ENCODE data around the gene PTH. TPM values are rescaled to one million over a fixed set of nuclear protein-coding genes. Genes with fewer than 3 reads are reported as not detected.
A peak's percentile ranks its signal among the peaks of the same experiment; 100 is the strongest.

Gene PTH
- total RNA-seq, 2 donors from 2014 or later: not detected

DNA sequence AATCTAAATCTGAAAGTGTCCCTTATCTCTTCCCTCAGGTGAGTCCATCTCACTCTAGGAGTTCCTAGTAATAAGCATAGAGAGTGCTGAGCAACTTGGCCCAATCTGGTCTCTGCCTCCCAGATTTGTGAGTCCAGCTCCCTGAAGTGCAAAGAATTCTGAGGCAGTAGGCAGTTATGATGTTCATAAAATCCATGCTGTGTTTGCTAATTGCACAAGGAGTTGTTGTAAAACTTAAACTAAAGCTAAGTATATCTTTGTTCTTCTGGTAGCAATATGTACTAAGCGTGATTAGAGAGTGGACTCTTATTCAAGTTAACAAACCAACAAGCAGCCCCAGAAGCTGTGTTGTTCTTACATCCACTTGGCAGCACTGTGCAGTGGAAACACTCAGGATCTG, 7.6 kb upstream of the PTH start:
- Histone ChIP-seq H3K4me1 (ENCODE audit: control insufficient read depth in 1 of 2, low read depth in 2 of 2) (no peaks in the 10 kb centered on the region), H3K36me3 (no peaks in the 10 kb centered on the region), H3K27ac (no peak overlapping the region), H3K9me3 (no peaks in the 10 kb centered on the region), H3K27me3 (replicated peaks; ENCODE audit: insufficient read depth) (no peaks in the 10 kb centered on the region), H3K4me3 (no peak overlapping the region)
- TF ChIP-seq, protein P1, sequence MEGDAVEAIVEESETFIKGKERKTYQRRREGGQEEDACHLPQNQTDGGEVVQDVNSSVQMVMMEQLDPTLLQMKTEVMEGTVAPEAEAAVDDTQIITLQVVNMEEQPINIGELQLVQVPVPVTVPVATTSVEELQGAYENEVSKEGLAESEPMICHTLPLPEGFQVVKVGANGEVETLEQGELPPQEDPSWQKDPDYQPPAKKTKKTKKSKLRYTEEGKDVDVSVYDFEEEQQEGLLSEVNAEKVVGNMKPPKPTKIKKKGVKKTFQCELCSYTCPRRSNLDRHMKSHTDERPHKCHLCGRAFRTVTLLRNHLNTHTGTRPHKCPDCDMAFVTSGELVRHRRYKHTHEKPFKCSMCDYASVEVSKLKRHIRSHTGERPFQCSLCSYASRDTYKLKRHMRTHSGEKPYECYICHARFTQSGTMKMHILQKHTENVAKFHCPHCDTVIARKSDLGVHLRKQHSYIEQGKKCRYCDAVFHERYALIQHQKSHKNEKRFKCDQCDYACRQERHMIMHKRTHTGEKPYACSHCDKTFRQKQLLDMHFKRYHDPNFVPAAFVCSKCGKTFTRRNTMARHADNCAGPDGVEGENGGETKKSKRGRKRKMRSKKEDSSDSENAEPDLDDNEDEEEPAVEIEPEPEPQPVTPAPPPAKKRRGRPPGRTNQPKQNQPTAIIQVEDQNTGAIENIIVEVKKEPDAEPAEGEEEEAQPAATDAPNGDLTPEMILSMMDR (IDR thresholded peaks at IDR 0.05): no peak
- ATAC-seq (ENCODE audit: insufficient number of reproducible peaks, low FRiP score, low read depth) (no peak), DNase-seq (ENCODE audit: low spot score) (no peak)

DNA sequence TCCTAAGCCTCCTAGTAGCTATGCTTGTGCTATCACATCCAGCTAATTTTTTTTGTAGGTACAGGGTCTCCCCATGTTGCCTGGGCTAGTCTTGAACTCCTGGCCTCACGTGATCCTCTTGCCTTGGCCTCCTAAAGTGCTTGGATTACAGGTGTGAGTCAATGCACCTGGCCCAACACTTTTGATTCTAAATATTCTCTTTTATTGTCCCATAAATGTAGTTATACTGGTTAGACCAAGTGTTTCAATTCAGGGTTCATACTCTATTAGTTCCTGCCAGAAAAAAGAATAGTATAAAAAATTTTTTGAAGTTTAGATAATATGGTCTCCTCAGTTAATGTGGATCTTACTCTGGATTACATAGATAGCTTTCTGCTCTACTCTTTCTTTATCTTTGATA, 6.7 kb upstream of the PTH start:
- Histone ChIP-seq H3K27ac (no peak overlapping the region), H3K4me1 (ENCODE audit: control insufficient read depth in 1 of 2, low read depth in 2 of 2) (no peaks in the 10 kb centered on the region), H3K9me3 (no peaks in the 10 kb centered on the region), H3K36me3 (no peaks in the 10 kb centered on the region), H3K4me3 (no peak overlapping the region), H3K27me3 (replicated peaks; ENCODE audit: insufficient read depth) (no peaks in the 10 kb centered on the region)
- DNase-seq (ENCODE audit: low spot score): no peak
- no peak for ATAC-seq (ENCODE audit: insufficient number of reproducible peaks, low FRiP score, low read depth)
- TF ChIP-seq, protein P1 (IDR thresholded peaks at IDR 0.05): no peak

DNA sequence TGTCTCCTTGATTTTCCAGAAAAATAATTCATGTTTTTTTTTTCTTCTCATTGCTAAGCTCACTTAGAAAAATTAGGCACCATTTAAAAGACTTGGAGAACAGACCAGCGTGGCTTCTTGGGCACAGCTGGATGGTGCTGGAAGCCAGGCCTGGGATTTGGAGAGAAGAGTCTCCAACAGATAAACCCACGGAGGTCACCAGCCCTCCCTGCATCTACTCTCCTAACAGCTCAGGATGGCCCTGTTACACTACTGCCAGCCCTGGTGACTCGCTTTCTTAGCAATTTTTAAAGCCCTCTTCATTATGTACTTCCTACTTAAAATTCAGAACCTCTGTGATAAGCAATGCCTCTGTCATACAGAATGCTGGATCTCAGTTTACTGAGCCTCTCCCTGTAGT, 1.7 kb downstream of the PTH start:
- no peaks in the 10 kb centered on the region for H3K9me3 ChIP-seq
- TF ChIP-seq, protein P1 (IDR thresholded peaks at IDR 0.05): no peak
- H3K4me1 ChIP-seq (ENCODE audit: control insufficient read depth in 1 of 2, low read depth in 2 of 2): no peaks in the 10 kb centered on the region
- H3K36me3 ChIP-seq: no peaks in the 10 kb centered on the region
- ATAC-seq (ENCODE audit: insufficient number of reproducible peaks, low FRiP score, low read depth) (no peak), DNase-seq (ENCODE audit: low spot score) (no peak)
- no peak overlapping the region for H3K27ac ChIP-seq
- H3K27me3 ChIP-seq (replicated peaks; ENCODE audit: insufficient read depth): no peaks in the 10 kb centered on the region
- H3K4me3 ChIP-seq: no peak overlapping the region

- Histone ChIP-seq H3K27ac (no peak overlapping the region), H3K4me3 (no peak overlapping the region), H3K36me3 (no peaks in the 10 kb centered on the region), H3K4me1 (ENCODE audit: control insufficient read depth in 1 of 2, low read depth in 2 of 2) (no peaks in the 10 kb centered on the region), H3K9me3 (no peaks in the 10 kb centered on the region), H3K27me3 (replicated peaks; ENCODE audit: insufficient read depth) (no peaks in the 10 kb centered on the region)
- ATAC-seq (ENCODE audit: insufficient number of reproducible peaks, low FRiP score, low read depth) (no peak), DNase-seq (ENCODE audit: low spot score) (no peak)
- TF ChIP-seq, protein P1 (IDR thresholded peaks at IDR 0.05): no peak
Observed at GRCh38 chr11:13487661-13488030, 8.2 kb downstream of the PTH start.

DNA sequence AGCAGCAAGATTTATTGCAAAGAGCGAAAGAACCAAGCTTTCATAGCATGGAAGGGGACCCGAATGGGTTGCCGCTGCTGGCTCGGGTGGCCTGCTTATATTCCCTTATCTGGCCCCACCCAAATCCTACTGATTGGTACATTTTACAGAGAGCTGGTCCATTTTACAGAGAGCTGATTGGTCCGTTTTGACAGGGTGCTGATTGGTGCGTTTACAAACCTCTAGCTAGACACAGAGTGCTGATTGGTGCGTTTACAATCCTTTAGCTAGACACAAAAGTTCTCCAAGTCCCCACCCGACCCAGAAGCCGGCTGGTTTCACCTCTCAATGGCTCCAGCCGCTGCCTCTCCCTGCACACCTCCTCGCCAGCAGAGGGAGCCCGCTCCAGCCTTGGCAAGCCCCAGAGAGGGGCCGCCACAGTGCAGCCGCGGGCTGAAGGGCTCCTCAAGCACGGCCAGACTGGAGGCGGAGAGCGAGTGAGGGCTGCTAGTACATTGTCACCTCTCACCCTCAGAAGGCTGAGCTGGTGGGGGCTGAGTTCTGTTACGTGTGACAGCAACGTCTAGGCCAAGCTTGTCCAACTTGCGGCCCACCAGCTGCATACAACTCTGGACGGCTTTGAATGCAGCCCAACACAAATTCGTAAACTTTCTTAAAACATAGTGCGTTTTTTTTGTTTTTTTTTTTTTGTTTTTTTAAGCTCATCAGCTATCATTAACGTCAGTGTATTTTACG, 8.7 kb downstream of the PTH start:
- ATAC-seq (ENCODE audit: insufficient number of reproducible peaks, low FRiP score, low read depth): no peak
- H3K4me3 ChIP-seq: peak overlapping the region; percentile 45
- TF ChIP-seq, protein P1 (IDR thresholded peaks at IDR 0.05): no peak
- H3K4me1 ChIP-seq (ENCODE audit: control insufficient read depth in 1 of 2, low read depth in 2 of 2): no peaks in the 10 kb centered on the region
- no peak overlapping the region for H3K27ac ChIP-seq
- no peaks in the 10 kb centered on the region for H3K36me3 ChIP-seq
- H3K9me3 ChIP-seq: no peaks in the 10 kb centered on the region
- no peak for DNase-seq (ENCODE audit: low spot score)
- H3K27me3 ChIP-seq (replicated peaks; ENCODE audit: insufficient read depth): no peaks in the 10 kb centered on the region

Data from thoracic aorta (tissue), 2 donors.